GM10248 (cell line): ENCODE measurements around the gene GBP2.

Experiments used
- CTCF ChIA-PET: fragments of 300-600 bp; sonication (Branson Sonifier 250); formaldehyde crosslinking; extraction: SDS; loops from one replicate; lab custom pipeline; 2021; ENCODE audit warnings: antibody characterized with exemption; lab: Yijun Ruan, JAX
- POLR2A ChIA-PET: fragments of 350-650 bp; sonication (Branson Sonifier 250); formaldehyde crosslinking; extraction: SDS; loops from one replicate; lab custom pipeline; 2020; ENCODE audit warnings: antibody characterized with exemption; lab: Yijun Ruan, JAX
- DNase-seq: peaks from one replicate; pipeline ENCODE4 v3.0.0; 2012; ENCODE audit errors: extremely low spot score
- TF ChIP-seq, protein P1 (sequence below): IDR thresholded peaks from 2 replicates; pipeline ENCODE4 v1.5.1; 2012; ENCODE audit warnings: mild to moderate bottlenecking, low read depth; ENCODE audit errors: extremely low read depth, missing control alignments, control extremely low read depth

The GBP2 gene

DNA sequence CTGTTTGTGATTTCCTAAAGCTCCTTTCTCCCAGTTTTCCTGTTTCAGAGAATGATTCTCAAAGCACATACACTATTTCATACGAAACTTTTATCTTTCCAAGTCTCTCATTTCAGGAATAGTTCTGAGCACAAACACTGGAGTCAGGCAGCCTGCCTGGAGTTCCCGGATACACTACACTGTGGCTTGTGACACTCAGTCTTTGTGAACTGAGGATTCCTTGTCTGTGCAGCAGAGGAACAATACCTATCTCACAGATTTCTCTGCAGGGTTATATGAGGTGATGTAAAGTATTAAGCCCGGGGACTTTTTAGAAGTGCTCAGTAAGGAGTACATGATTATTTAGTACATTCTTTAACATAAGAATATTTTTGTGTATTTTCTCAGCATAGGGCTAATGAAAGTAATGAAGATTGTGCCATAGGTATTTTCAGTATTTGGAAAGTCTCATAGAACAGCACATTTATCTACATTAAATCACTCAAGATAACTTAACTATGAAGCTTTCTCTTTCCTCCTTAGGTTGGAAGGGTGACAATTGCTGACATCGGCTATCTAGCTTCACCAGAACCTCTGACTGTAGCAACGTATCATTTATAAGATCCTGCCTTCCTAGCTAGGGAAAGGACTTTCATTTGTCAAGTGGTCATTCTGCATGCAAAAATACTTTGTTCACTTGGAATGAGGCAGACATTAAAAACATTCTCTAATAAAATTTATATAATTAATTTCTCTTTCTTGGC lies 12.9 kb downstream of the GBP2 start:
- ChIA-PET POLR2A (no interaction called here), CTCF (no interaction called here)
- DNase-seq = no peak
- TF ChIP-seq, protein P1, sequence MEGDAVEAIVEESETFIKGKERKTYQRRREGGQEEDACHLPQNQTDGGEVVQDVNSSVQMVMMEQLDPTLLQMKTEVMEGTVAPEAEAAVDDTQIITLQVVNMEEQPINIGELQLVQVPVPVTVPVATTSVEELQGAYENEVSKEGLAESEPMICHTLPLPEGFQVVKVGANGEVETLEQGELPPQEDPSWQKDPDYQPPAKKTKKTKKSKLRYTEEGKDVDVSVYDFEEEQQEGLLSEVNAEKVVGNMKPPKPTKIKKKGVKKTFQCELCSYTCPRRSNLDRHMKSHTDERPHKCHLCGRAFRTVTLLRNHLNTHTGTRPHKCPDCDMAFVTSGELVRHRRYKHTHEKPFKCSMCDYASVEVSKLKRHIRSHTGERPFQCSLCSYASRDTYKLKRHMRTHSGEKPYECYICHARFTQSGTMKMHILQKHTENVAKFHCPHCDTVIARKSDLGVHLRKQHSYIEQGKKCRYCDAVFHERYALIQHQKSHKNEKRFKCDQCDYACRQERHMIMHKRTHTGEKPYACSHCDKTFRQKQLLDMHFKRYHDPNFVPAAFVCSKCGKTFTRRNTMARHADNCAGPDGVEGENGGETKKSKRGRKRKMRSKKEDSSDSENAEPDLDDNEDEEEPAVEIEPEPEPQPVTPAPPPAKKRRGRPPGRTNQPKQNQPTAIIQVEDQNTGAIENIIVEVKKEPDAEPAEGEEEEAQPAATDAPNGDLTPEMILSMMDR = no peak

GRCh38 chr1:89104687-89105086 lies 21.2 kb downstream of the GBP2 start:
- CTCF ChIA-PET = interaction anchor here (2.0 kb wide), 1 partner anchor 33 kb away, joined by 4 read pairs; no protein-coding TSS in a partner anchor

GRCh38 chr1:89104147-89104546 lies 21.8 kb downstream of the GBP2 start:
- CTCF ChIA-PET = interaction anchor here (1.2 to 2.0 kb wide), 4 partner anchors 12 to 35 kb away, joined by 3 to 4 read pairs (median 4); no protein-coding TSS in a partner anchor
- POLR2A ChIA-PET = no interaction called here
- TF ChIP-seq, protein P1 = no peak
- no peak for DNase-seq

More at GRCh38 chr1:89104687-89105086, 21.2 kb downstream of the GBP2 start:
- no peak for DNase-seq
- TF ChIP-seq, protein P1 = no peak
- POLR2A ChIA-PET = no interaction called here

DNA sequence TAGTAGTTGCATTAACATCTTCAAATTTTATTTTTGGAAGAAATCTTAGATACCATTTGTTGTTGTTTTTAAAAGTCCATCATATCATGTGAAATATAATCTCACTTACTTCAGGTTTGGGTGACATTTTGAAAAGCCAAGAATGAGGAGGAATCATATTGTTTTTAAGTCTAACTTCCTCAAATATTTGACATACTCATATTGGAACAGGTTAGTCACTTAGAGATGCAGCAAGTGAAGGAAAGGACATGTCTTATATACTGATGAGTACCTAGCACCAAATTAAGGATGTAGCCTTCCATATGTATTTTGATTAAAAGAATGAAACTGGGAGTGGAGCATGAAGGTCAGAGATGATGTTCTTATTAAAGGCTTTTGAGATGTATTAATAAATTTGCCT lies 23.9 kb downstream of the GBP2 start:
- DNase-seq = no peak
- TF ChIP-seq, protein P1 = no peak
- CTCF ChIA-PET = no interaction called here
- POLR2A ChIA-PET = no interaction called here

DNA sequence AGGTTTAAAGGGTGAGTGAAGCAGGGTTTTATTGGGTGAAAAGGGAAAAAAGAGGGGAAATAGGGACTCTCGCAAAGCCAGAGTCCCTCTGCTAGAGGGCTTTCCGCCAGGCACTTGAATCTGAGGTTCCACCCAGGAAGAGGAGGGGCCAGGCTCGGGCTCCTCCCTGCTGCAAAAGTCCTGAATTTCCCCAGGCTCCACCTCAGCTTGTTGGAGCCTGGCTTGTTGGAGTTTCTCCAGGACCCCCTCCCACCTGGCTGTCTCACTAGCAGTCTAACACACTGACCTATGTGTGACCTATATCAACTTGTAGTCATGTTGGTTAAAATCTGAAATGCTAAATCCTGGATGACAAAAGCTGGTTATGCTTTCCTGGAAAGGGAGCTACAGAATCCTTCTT lies 25.5 kb downstream of the GBP2 start:
- DNase-seq = no peak
- CTCF ChIA-PET = no interaction called here
- TF ChIP-seq, protein P1 = no peak
- POLR2A ChIA-PET = no interaction called here

GRCh38 chr1:89098857-89099256 lies 27.1 kb downstream of the GBP2 start:
- CTCF ChIA-PET = interaction anchor here (1.4 kb wide), 1 partner anchor 259 kb away, joined by 3 read pairs; no protein-coding TSS in a partner anchor
- TF ChIP-seq, protein P1 = no peak
- POLR2A ChIA-PET = no interaction called here
- no peak for DNase-seq
